ENCODE results near the gene ARHGAP32. TPM values are rescaled to one million over a fixed set of nuclear protein-coding genes. Genes with fewer than 3 reads are reported as not detected.

The ARHGAP32 gene
- total RNA-seq, 2 experiments from 2014 or later: 8.7 to 10.0 TPM

DNA sequence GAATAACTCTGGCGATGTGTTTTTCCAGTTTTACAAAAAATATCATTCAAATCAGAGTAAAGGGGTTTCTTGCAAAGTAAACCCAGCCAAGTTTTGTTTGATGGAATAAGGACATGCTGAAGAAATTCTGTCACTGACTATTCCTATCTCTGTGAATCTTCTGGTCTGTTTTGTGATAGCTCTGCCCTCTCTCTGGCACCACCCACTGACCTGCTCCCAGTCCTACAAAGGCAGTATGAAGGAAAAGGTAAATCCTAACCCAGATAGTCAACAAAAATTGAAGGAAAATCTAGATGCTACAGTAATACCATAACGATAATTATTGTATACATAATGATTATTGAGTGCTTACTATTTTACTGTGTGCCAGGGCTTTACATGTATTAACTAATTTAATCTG is 173.1 kb downstream of the ARHGAP32 start:
- Mint-ChIP-seq H3K27me3 (no peaks in the 10 kb centered on the region), H3K36me3 (ENCODE audit: low read depth) (peaks cover 7% of the 10 kb centered on the region), H3K4me3 (peak overlapping the region; percentile 9), H3K27ac (no peak overlapping the region), H3K4me1 (ENCODE audit: low read depth) (peaks cover 46% of the 10 kb centered on the region), H3K9me3 (no peaks in the 10 kb centered on the region)
- Histone ChIP-seq H3K27ac (ENCODE audit: low read depth in 1 of 2, low read length in 2 of 2) (no peak overlapping the region), H3K9me3 (ENCODE audit: control insufficient read depth in 1 of 2, insufficient read depth in 1 of 2, low read length in 2 of 2) (no peaks in the 10 kb centered on the region), H3K4me3 (ENCODE audit: low read length) (no peak overlapping the region), H3K27me3 (ENCODE audit: control insufficient read depth in 1 of 2, insufficient read depth in 2 of 2, low read length in 2 of 2) (no peaks in the 10 kb centered on the region), H3K36me3 (ENCODE audit: insufficient read depth, low read length) (no peaks in the 10 kb centered on the region), H3K4me1 (ENCODE audit: insufficient read depth, low read length) (peaks cover 2% of the 10 kb centered on the region)
- intact Hi-C loops (cut with DNase I, micrococcal nuclease): no loop called here
- DNase-seq (no peak), ATAC-seq (ENCODE audit: poor library complexity) (no peak)
- TF ChIP-seq, protein P1, sequence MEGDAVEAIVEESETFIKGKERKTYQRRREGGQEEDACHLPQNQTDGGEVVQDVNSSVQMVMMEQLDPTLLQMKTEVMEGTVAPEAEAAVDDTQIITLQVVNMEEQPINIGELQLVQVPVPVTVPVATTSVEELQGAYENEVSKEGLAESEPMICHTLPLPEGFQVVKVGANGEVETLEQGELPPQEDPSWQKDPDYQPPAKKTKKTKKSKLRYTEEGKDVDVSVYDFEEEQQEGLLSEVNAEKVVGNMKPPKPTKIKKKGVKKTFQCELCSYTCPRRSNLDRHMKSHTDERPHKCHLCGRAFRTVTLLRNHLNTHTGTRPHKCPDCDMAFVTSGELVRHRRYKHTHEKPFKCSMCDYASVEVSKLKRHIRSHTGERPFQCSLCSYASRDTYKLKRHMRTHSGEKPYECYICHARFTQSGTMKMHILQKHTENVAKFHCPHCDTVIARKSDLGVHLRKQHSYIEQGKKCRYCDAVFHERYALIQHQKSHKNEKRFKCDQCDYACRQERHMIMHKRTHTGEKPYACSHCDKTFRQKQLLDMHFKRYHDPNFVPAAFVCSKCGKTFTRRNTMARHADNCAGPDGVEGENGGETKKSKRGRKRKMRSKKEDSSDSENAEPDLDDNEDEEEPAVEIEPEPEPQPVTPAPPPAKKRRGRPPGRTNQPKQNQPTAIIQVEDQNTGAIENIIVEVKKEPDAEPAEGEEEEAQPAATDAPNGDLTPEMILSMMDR (IDR thresholded peaks at IDR 0.05): no peak
- ChIA-PET CTCF (no interaction called here), POLR2A (no interaction called here)

DNA sequence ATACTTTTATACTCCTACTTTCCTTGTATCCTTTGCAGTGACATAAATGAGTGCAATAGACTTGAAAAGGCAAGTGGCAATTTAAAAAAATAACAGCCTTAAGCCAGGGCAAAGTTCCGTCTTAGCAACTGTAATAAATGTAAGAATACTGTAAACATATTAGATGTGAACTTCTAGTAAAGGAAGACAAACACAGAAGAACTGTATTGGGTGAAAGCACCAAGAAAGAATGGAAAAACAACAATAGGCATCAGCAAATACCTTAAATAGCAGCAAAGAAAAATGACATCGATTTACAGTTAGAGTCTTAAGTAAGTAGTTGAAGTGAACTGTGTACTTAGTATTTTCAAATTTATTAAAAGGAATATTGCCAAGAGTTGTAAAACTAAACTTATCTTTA is 174.0 kb downstream of the ARHGAP32 start:
- Mint-ChIP-seq H3K4me1 (ENCODE audit: low read depth) (peaks cover 43% of the 10 kb centered on the region), H3K27ac (no peak overlapping the region), H3K9me3 (no peaks in the 10 kb centered on the region), H3K4me3 (no peak overlapping the region), H3K27me3 (no peaks in the 10 kb centered on the region), H3K36me3 (ENCODE audit: low read depth) (peaks cover 7% of the 10 kb centered on the region)
- DNase-seq: no peak
- ChIA-PET POLR2A (no interaction called here), CTCF (no interaction called here)
- ATAC-seq (ENCODE audit: poor library complexity): no peak
- no peaks in the 10 kb centered on the region for H3K27me3 ChIP-seq (ENCODE audit: control insufficient read depth in 1 of 2, insufficient read depth in 2 of 2, low read length in 2 of 2)
- H3K9me3 ChIP-seq (ENCODE audit: control insufficient read depth in 1 of 2, insufficient read depth in 1 of 2, low read length in 2 of 2): no peaks in the 10 kb centered on the region
- no peak overlapping the region for H3K27ac ChIP-seq (ENCODE audit: low read depth in 1 of 2, low read length in 2 of 2)
- H3K4me3 ChIP-seq (ENCODE audit: low read length): no peak overlapping the region
- H3K4me1 ChIP-seq (ENCODE audit: insufficient read depth, low read length): no peaks in the 10 kb centered on the region
- TF ChIP-seq, protein P1 (IDR thresholded peaks at IDR 0.05): no peak
- intact Hi-C loops (cut with DNase I, micrococcal nuclease): no loop called here
- H3K36me3 ChIP-seq (ENCODE audit: insufficient read depth, low read length): no peaks in the 10 kb centered on the region

DNA sequence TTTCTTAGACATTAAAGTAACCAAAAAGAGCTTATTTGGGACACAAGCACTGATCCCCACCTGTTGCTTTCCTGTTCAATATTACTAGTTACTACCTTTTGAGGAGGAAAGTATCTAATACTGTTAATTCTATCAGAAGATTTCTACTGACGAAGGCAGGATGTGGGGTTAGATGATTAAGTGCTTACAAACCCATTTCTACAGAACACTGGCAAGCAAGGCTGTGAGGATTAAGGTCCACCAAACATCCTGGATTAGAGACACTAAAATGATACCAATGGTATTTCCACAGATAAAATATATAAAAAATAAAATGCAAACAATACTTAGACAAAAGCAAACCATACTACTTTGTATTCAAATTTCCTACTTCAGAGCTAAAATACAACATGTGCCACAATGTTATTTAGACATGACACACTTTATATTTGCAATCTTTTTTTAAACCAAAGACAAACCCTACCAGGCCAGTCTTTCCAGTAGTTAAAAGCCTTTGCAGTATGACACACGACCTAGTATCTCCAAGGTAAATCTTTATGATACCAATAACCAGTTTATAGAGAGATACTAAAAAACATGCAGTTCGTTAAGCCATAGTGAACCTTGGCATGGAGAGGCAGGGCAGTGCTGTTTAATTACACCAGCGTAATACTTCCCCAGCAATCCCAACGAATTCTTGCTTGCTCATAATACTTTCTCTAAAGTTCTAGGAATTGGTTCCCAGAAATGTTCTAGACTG is 178.2 kb downstream of the ARHGAP32 start:
- Histone ChIP-seq H3K36me3 (ENCODE audit: insufficient read depth, low read length) (no peaks in the 10 kb centered on the region), H3K4me1 (ENCODE audit: insufficient read depth, low read length) (no peaks in the 10 kb centered on the region), H3K4me3 (ENCODE audit: low read length) (no peak overlapping the region), H3K9me3 (ENCODE audit: control insufficient read depth in 1 of 2, insufficient read depth in 1 of 2, low read length in 2 of 2) (no peaks in the 10 kb centered on the region), H3K27ac (ENCODE audit: low read depth in 1 of 2, low read length in 2 of 2) (no peak overlapping the region), H3K27me3 (ENCODE audit: control insufficient read depth in 1 of 2, insufficient read depth in 2 of 2, low read length in 2 of 2) (no peaks in the 10 kb centered on the region)
- Mint-ChIP-seq H3K9me3 (no peaks in the 10 kb centered on the region), H3K36me3 (ENCODE audit: low read depth) (peaks cover 18% of the 10 kb centered on the region), H3K4me3 (no peak overlapping the region), H3K4me1 (ENCODE audit: low read depth) (peaks cover 8% of the 10 kb centered on the region), H3K27me3 (no peaks in the 10 kb centered on the region), H3K27ac (no peak overlapping the region)
- POLR2A ChIA-PET: no interaction called here
- ATAC-seq (ENCODE audit: poor library complexity) (no peak), DNase-seq (no peak)
- TF ChIP-seq, protein P1 (IDR thresholded peaks at IDR 0.05): no peak
- intact Hi-C loops (cut with DNase I, micrococcal nuclease): no loop called here
- CTCF ChIA-PET: no interaction called here
